ENCODE results near the gene MZT2B.
"Not testable (repeated sequence)": the region's sequence is repeated elsewhere in the genome, so short reads cannot be mapped to it uniquely, and the experiment has no call there.

The MZT2B gene, protein sequence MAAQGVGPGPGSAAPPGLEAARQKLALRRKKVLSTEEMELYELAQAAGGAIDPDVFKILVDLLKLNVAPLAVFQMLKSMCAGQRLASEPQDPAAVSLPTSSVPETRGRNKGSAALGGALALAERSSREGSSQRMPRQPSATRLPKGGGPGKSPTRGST

DNA sequence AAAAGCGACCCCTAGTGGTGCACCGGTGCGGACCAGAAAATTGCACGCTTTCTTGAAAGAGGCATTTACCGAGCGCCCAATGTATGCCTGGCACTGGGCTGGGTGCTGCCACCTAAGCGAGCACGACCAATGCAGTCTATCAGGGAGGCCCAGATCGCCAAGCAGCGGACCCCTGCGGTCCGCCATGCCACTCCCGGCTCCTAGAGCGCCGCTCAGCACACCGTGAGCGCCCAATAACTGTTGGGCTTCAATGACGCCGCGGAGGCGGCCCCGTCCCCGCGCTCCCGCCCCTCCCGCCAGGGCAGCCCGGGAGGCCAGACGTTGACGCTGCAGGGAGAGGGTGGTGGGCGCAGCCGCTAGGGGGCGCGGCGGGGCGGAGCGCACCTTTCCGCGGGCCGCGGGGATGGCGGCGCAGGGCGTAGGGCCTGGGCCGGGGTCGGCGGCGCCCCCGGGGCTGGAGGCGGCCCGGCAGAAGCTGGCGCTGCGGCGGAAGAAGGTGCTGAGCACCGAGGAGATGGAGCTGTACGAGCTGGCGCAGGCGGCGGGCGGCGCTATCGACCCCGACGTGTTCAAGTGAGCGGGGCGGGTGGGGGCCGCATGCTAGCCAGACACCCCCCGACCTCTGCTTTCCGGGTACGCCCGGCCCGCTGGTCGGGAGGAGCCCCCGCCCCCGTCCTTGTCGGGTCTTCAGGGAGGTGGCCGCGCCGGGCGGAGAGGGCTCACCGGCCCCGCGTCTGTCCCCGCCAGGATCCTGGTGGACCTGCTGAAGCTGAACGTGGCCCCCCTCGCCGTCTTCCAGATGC lies at the start of gene MZT2B:
MZT2B (plus strand) TSS at position 383 of the 803 bp plus-strand sequence; CDS start at position 404, 21 bp downstream.
- DNase-seq = peak; percentile 70

- DNase-seq = no peak
These were observed 46.1 kb upstream of the MZT2B start for GRCh38 chr2:130135692-130136541.

DNA sequence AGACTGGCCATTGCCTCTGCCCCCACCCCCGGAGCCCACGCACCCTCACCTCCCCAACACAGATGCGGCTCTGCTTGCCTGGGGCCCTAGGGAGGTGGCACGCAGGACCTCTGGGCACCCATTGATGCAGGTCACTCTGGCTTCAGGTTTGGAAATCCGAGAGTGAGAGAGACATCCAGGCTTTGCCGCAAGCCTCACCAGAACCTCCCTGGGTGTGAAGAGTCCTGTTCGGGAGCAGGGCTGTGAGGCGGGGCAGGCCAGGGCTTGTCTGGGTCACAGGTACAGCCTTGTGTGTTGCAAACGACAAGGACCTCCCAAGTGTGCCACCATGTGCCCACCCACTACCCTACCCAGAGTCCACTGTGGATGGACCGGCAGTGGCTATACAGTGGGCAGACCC lies 45.5 kb upstream of the MZT2B start:
- not testable (repeated sequence) for DNase-seq

- not testable (repeated sequence) for DNase-seq
These were observed 44.9 kb upstream of the MZT2B start for GRCh38 chr2:130137118-130137517.

DNA sequence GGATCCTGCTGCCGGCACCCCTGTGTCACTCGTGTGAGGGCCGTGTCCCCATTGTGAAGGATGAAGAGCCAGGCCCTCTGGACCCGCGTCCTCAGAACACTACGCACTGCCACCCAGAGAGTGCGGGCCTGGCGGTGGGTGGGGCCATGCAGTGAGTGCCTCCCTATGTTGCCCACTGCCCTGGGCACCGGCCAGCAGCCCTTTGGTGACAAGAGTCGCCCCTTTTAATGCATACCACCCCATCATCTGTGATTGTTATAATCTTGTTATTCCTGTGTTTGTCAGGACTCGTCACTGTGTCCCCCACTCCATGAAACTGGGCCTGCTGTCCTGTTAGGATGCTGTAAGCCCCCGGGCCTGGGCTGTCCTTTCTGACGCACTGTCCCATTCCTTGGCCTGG lies 43.7 kb upstream of the MZT2B start:
- not testable (repeated sequence) for DNase-seq

- DNase-seq = peak; percentile 66
These were observed 43.2 kb upstream of the MZT2B start for GRCh38 chr2:130138841-130139251.

- DNase-seq = peak; percentile 43
These were observed 42.5 kb upstream of the MZT2B start for GRCh38 chr2:130139331-130140280.

DNA sequence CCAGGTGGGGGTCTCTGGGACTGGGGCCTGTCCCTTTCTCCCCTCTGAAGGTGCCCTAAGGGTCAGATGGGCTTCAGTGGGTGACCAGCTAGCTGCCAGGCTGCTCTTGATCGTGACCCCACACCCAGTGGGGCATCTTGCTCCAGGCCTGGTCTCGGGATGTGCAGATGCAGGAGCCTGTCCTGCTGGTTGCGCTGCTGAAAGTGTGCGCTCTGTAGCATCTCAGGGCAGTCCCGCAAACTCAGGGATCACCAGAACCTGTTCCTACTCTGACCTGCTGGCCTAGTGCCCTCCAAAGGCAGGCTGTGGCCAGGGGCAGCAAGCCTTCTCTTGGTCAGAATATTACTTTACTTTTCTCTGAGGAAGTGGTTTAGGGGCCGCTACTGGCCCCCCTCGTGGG lies 41.5 kb upstream of the MZT2B start:
- not testable (repeated sequence) for DNase-seq

- not testable (repeated sequence) for DNase-seq
These were observed 41.1 kb upstream of the MZT2B start for GRCh38 chr2:130141002-130141401.

- not testable (repeated sequence) for DNase-seq
These were observed 40.3 kb upstream of the MZT2B start for GRCh38 chr2:130141645-130142370.

GRCh38 chr2:130142396-130143265 lies 39.4 kb upstream of the MZT2B start:
- not testable (repeated sequence) for DNase-seq

DNA sequence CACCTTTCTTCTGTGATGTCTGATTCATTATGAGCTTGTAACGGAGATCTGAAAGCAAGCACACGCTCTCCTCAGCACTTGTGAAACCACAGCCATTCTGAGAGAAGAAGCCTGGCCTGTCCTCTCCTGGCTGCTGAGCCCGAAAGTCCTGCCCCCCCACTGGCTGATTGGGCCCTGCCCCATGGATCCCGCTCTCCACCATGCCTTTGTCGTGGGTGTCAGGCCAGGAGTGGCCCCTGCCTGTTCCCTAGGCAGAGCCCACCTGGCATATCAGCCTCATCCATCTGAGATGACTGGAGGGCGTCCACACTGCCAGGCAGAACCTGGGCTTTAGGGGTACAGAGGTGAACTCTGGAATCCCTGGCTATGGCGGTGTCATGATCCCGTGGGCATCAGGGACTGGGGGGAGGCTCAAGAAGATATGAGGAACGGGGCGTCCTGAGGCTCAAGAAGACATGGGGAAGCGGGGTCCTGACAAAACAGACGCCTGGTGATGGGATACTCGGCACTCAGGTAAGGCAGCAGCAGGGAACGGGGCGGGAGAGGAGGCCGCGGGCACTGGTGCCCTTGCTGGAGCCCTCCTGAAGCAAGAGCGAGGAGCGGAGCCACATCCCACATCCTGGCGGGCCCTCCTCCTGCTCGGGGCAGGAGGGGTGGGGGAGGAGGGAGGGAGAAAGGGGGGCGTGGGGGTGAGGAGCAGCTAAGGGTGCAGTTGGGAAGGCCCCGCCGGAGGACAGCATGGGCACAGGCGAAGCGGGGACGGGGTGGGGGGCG lies 38.6 kb upstream of the MZT2B start:
- DNase-seq = not testable (repeated sequence)

DNA sequence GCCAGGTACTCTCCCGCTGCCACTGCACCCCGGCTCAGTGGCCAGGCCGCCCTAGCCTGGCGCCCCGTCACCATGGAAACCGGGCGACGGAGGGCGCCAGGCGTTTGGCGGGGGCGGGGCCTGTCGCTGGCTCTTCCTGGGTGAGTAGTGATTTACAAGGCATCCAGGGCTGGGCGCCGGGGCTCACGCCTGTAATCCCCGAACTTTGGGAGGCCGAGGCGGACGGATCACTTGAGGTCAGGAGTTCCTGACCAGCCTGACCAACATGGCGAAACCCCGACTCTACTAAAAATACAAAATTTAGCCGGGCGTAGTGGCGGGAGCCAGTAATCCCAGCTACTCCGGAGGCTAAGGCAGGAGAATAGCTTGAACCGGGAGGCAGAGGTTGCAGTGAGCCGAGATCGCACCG lies 37.1 kb upstream of the MZT2B start, which contains the start of gene CCDC74B:
CCDC74B (minus strand) TSS at position 107 of the 409 bp plus-strand sequence. CDS start 116 bp downstream, outside the sequence.
- DNase-seq = peak; percentile 59

DNA sequence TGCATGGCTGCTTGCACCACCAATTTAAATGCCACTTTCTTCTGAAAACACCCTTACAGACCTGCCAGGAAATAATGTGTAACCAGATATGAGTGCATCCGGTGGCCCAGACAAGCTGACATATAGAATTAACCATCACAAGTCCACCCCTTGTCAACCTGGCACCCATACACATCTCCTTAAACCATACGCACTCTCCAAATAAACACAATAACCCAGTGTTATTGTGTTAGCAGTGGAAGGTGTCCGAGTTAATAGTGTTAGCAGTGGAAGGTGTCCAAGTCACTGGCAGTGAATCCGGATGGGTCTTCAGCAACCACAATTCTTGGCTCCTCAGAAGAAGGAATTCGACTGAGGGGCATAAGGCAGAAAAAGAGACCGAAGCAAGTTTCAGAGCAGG lies 33.5 kb upstream of the MZT2B start:
- DNase-seq = not testable (repeated sequence)

- no peak for DNase-seq
These were observed 31.6 kb upstream of the MZT2B start for GRCh38 chr2:130150181-130151144.

DNA sequence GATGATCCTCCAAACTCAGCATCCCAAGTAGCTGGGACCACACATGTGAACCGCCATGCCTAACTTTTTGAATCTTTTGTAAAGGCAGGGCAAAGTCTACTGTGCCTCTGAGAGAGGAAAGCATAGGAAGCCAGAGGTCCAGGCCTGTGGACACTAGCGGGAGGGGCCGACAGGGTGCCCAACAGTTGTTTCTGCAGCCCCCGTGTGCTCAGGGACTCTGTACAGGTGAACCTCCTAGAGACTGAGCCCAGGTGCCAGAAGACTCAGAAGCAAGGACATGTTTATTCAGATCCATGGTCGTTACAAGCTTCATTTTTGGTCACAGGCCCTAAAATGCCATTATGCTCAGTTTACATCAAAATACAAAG lies 30.9 kb upstream of the MZT2B start:
- not testable (repeated sequence) for DNase-seq

GRCh38 chr2:130152136-130152815 lies 29.8 kb upstream of the MZT2B start:
- not testable (repeated sequence) for DNase-seq

All from NCI-H1105 (cell line).